ENCODE results near the gene CHRM1.
A peak's percentile ranks its signal among the peaks of the same experiment; 100 is the strongest.

CHRM1 gene

DNA sequence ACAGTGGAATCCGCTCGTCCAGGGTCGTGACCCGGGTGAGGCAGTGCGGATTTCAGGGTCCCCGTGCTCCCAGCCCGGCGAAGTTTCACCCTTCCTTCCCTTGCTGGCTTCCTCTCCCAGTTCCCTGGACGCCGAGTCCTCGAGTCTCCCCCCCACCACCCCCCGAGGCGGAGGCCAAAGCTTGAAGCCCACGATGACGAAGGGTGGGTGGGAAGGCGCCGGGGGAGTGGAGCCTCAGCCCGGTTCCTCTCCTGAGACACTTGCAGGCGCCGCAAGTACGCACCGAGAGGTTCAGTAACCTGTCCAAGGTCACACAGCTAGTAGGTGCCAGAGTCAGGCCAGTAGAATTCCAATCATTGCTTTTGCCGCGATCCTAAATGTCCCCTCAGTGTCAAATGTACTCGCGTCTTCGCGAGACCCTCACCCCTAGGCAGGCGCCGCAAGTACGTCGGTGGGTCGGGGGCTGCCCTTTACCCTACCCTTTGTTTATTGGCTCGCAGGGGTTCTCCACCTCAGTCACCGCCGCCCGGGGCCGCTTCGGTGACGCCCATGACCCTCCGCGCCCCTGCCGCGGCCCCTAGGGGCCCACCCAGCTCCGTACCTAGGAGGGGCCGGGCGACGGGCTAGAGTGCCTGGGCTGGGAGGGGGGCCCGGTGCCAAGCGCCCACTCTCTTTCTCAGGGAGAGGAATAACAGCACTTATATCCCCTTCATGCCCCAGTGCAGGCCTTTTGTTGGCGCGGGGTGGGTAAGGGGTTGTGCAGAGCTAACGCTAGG lies 5.7 kb upstream of the CHRM1 start:
- no peak overlapping the region for H3K27ac ChIP-seq (ENCODE audit: low read depth, low read length)
- H3K9ac ChIP-seq (ENCODE audit: low read length in 5 of 5): peak overlapping the region in 1 of 5 donors; percentile 35
- peaks cover 3 to 28% (median 25%) of the 10 kb centered on the region in 5 donors for H3K4me1 ChIP-seq (ENCODE audit: control insufficient read depth in 5 of 5, insufficient read depth in 5 of 5, low read length in 5 of 5)
- no peaks in the 10 kb centered on the region for H3K9me3 ChIP-seq (ENCODE audit: control insufficient read depth in 5 of 5, low read length in 5 of 5)
- peaks cover 42 to 69% (median 46%) of the 10 kb centered on the region in 5 donors for H3K27me3 ChIP-seq (ENCODE audit: control insufficient read depth in 5 of 5, insufficient read depth in 4 of 5, low read length in 5 of 5)
- H3K4me3 ChIP-seq (ENCODE audit: low read depth in 1 of 5, low read length in 5 of 5): peak overlapping the region in 3 of 5 donors; percentile 45 to 64 (median 55)
- H3K36me3 ChIP-seq (ENCODE audit: control insufficient read depth in 5 of 5, insufficient read depth in 5 of 5, low read length in 5 of 5): no peaks in the 10 kb centered on the region

DNA sequence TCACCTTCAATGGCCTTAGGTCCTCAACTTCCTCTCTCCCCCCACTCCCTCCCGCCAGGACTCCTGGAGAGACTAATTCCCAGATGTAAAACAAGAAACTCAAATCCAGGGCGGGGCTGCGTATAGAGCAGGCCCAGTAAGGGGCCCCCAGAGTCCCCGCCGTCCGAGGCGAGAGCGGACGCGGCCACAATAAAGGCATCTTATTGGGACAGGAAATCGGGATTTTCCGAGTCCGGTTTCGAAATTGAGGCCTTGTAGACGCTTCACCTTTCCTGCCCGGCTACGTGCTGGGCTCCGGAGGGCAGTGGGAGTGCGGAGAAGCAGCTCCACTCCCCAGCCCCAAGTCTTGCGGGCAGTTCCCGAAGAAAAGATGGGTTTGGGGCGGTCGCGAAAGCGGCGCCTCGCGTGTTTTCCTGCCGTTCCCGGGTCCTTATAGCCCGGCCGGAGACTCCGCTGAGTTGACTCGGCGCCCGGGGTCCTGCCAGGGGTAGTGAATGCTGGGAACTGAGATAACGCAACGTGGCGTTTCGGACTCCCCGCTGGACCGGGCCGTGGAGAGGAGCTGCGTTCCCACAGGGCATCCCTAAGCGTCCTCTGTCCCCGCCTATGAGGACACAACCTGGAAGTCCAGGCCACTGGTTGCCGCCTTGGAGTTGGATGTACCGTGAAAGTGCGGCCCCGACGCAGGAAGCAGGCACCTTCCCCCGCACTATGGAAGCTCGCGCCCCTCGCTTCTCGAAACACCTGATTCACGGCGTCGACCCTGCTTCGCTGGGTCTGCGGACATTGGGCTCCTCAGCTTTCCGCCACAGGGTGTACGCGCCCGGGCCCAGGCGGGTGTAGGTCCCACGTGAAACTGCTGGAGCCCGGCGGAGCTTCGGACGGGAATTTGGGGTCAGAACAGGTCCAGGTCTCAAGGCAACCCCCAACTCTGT lies 4.8 kb upstream of the CHRM1 start:
- Histone ChIP-seq H3K4me1 (ENCODE audit: control insufficient read depth in 5 of 5, insufficient read depth in 5 of 5, low read length in 5 of 5) (peaks cover 3 to 31% (median 25%) of the 10 kb centered on the region in 5 donors), H3K9ac (ENCODE audit: low read length in 5 of 5) (peak overlapping the region in 3 of 5 donors; percentile 20 to 61 (median 35)), H3K27ac (ENCODE audit: low read depth, low read length) (no peak overlapping the region), H3K36me3 (ENCODE audit: control insufficient read depth in 5 of 5, insufficient read depth in 5 of 5, low read length in 5 of 5) (no peaks in the 10 kb centered on the region), H3K4me3 (ENCODE audit: low read depth in 1 of 5, low read length in 5 of 5) (peak overlapping the region; percentile 36 to 64 (median 45)), H3K9me3 (ENCODE audit: control insufficient read depth in 5 of 5, low read length in 5 of 5) (no peaks in the 10 kb centered on the region), H3K27me3 (ENCODE audit: control insufficient read depth in 5 of 5, insufficient read depth in 4 of 5, low read length in 5 of 5) (peaks cover 43 to 77% (median 55%) of the 10 kb centered on the region in 5 donors)

DNA sequence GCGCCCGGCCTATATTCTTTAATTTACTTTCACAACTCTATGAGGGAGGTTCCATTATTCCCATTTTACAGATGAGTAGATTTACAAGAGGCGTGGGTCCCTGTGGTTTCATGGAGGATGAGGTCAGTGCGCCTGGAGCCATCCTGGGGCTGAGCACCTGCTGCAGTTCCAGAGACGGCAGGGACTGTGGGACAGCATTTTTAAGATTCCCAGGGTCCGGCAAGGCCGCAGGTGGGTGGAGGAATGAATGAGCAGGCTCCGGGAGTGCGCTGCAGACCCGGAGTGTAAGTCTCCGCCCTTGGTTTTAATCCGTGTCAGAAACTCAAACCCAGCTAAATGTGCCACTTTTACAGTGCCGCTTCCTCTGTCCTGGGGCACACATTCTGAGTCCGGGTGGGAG lies 4.1 kb upstream of the CHRM1 start:
- Histone ChIP-seq H3K36me3 (ENCODE audit: control insufficient read depth in 5 of 5, insufficient read depth in 5 of 5, low read length in 5 of 5) (no peaks in the 10 kb centered on the region), H3K27me3 (ENCODE audit: control insufficient read depth in 5 of 5, insufficient read depth in 4 of 5, low read length in 5 of 5) (peaks cover 46 to 81% (median 60%) of the 10 kb centered on the region in 5 donors), H3K4me1 (ENCODE audit: control insufficient read depth in 5 of 5, insufficient read depth in 5 of 5, low read length in 5 of 5) (peaks cover 3 to 31% (median 25%) of the 10 kb centered on the region in 5 donors), H3K4me3 (ENCODE audit: low read depth in 1 of 5, low read length in 5 of 5) (peak overlapping the region in 3 of 5 donors; percentile 36 to 64 (median 45)), H3K27ac (ENCODE audit: low read depth, low read length) (no peak overlapping the region), H3K9me3 (ENCODE audit: control insufficient read depth in 5 of 5, low read length in 5 of 5) (no peaks in the 10 kb centered on the region), H3K9ac (ENCODE audit: low read length in 5 of 5) (no peak overlapping the region)

DNA sequence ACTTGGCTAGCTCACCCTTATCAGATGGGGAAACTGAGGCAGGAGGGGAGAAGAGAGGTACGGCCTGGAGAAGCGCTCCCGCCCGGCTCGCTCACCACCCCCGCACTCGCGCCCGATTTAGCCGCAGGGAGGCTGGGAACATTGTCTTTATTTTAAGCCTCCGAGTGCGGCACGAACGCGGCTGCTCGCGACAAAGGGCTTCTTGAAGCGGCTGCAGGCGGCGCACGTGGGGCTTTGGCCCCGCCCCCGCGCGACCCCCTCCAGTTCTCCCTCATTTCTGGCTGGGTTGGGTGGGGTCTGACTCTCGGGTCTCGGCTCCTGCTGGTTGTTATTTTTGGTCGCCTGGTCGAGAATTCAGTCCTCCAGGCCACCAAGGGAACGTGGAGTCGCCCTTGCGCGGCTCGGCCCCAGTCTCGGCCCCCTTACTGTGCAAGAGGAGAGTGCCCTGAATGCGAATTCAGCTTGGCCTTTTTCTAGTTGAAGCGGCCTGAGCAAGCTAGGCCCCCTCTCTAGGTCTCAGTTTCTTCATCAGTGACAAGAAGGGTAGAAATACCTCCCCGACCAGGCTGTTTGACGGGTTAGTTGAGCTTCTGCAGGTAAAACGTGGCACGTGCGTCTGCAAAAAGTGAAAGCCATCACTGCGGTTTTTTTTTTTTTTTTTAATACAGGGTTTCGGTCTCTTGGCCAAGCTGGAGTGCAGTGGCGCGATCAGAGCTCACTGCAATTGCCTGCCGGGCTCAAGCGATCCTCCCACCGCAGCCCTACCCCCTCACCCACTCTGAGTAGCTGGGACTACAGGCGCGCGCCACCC lies 2.6 kb upstream of the CHRM1 start:
- H3K9me3 ChIP-seq (ENCODE audit: control insufficient read depth in 5 of 5, low read length in 5 of 5): no peaks in the 10 kb centered on the region
- peaks cover 3 to 31% (median 25%) of the 10 kb centered on the region in 5 donors for H3K4me1 ChIP-seq (ENCODE audit: control insufficient read depth in 5 of 5, insufficient read depth in 5 of 5, low read length in 5 of 5)
- H3K27me3 ChIP-seq (ENCODE audit: control insufficient read depth in 5 of 5, insufficient read depth in 4 of 5, low read length in 5 of 5): peaks cover 49 to 76% (median 59%) of the 10 kb centered on the region in 5 donors
- H3K4me3 ChIP-seq (ENCODE audit: low read depth in 1 of 5, low read length in 5 of 5): peak overlapping the region in 2 of 5 donors; percentile 31 to 32
- H3K27ac ChIP-seq (ENCODE audit: low read depth, low read length): no peak overlapping the region
- no peaks in the 10 kb centered on the region for H3K36me3 ChIP-seq (ENCODE audit: control insufficient read depth in 5 of 5, insufficient read depth in 5 of 5, low read length in 5 of 5)
- no peak overlapping the region for H3K9ac ChIP-seq (ENCODE audit: low read length in 5 of 5)

DNA sequence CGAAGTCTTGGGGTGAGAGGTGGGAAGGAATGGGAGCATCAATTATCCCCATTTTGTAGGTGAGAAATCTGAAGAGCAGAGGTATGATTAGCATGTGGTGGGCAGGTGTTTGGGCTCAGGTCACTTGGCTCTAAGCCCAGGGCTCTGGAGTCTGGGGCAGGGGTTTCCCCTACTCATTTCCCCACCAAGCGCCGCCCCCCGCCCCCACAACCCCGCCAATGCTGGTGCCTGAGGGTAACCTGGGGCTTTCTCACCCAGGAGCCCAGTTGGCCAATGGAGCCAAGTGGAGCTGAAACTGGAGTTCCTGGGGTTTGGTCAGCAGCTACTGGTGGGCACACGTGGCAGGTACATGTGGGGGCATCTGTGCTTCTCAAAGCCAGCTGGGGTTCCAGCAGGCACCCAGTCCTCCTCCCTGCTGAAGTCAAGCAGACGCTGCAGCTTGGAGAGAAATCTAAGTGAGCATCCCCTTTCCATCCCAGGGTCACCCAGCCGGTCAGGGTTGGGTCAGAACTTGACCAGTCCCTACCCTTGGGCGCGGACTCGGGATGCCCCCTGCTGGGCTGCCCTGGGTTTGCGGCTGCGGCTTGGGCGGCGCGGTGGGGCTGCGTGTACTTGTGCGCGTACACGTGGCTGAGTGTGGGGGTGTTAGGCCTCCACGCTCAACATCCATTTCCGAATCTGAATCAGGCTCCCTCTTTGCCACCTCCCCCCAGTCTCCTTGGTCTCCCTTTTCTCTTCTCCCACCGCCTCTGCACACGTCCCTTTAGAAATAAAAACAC lies 1.7 kb upstream of the CHRM1 start:
- Histone ChIP-seq H3K9me3 (ENCODE audit: control insufficient read depth in 5 of 5, low read length in 5 of 5) (no peaks in the 10 kb centered on the region), H3K36me3 (ENCODE audit: control insufficient read depth in 5 of 5, insufficient read depth in 5 of 5, low read length in 5 of 5) (no peaks in the 10 kb centered on the region), H3K27ac (ENCODE audit: low read depth, low read length) (no peak overlapping the region), H3K27me3 (ENCODE audit: control insufficient read depth in 5 of 5, insufficient read depth in 4 of 5, low read length in 5 of 5) (peaks cover 48 to 68% (median 55%) of the 10 kb centered on the region in 5 donors), H3K4me1 (ENCODE audit: control insufficient read depth in 5 of 5, insufficient read depth in 5 of 5, low read length in 5 of 5) (peaks cover 3 to 31% (median 25%) of the 10 kb centered on the region in 5 donors), H3K4me3 (ENCODE audit: low read depth in 1 of 5, low read length in 5 of 5) (no peak overlapping the region), H3K9ac (ENCODE audit: low read length in 5 of 5) (no peak overlapping the region)

DNA sequence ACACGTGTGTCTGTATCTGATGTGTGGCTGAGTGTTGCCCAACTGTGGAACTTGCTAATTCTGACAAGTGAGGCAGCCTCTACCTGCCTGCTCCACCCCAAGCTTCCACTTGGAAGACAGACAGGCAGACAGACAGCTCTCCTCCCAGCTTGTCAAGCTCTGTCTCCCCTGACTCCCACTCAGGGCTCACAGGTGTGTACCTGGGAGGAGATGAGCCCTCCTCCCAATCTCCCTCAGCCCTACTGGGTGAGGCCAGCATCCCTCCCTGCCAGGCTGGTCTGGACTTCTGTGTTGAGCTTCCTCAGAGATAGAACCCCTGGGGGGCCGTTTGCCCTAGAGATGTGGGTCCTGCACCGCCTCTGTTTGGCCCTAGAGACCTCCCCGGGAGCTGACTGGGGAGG lies 1.0 kb upstream of the CHRM1 start:
- H3K27me3 ChIP-seq (ENCODE audit: control insufficient read depth in 5 of 5, insufficient read depth in 4 of 5, low read length in 5 of 5): peaks cover 43 to 62% (median 51%) of the 10 kb centered on the region in 5 donors
- H3K36me3 ChIP-seq (ENCODE audit: control insufficient read depth in 5 of 5, insufficient read depth in 5 of 5, low read length in 5 of 5): no peaks in the 10 kb centered on the region
- H3K9ac ChIP-seq (ENCODE audit: low read length in 5 of 5): no peak overlapping the region
- no peak overlapping the region for H3K27ac ChIP-seq (ENCODE audit: low read depth, low read length)
- no peak overlapping the region for H3K4me3 ChIP-seq (ENCODE audit: low read depth in 1 of 5, low read length in 5 of 5)
- peaks cover 3 to 31% (median 25%) of the 10 kb centered on the region in 5 donors for H3K4me1 ChIP-seq (ENCODE audit: control insufficient read depth in 5 of 5, insufficient read depth in 5 of 5, low read length in 5 of 5)
- H3K9me3 ChIP-seq (ENCODE audit: control insufficient read depth in 5 of 5, low read length in 5 of 5): no peaks in the 10 kb centered on the region

DNA sequence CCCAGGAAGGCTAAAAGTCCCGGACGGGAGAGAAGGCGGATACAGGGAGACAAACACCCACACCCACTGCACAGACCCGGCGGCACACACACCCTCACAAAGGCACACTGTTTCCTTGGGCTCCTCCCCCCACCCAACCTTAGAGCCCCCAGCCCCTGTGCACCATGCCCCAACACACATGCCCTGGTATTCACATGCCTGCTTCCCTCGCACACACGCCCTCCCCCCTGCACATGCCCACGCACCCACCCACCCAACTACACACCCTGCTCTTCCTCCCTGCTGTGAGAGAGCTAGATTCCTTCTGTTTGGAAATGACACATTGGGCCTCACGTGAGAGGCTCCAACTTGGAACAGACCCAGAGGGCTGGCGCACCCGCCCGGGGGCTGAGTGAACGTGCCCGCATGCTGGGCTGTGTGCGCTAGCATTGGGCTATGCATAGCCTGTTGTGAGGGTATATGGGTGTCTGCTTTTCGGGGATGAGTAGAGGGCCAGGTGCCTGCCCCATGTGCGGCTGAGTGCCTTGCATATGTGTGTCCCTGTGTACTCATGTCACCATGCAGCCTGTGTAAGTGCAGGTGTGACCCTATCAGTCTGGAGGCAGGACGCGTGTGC lies 518 bp upstream of the CHRM1 start:
- Histone ChIP-seq H3K27me3 (ENCODE audit: control insufficient read depth in 5 of 5, insufficient read depth in 4 of 5, low read length in 5 of 5) (peaks cover 38 to 57% (median 46%) of the 10 kb centered on the region in 5 donors), H3K9ac (ENCODE audit: low read length in 5 of 5) (no peak overlapping the region), H3K9me3 (ENCODE audit: control insufficient read depth in 5 of 5, low read length in 5 of 5) (no peaks in the 10 kb centered on the region), H3K27ac (ENCODE audit: low read depth, low read length) (no peak overlapping the region), H3K4me3 (ENCODE audit: low read depth in 1 of 5, low read length in 5 of 5) (no peak overlapping the region), H3K36me3 (ENCODE audit: control insufficient read depth in 5 of 5, insufficient read depth in 5 of 5, low read length in 5 of 5) (no peaks in the 10 kb centered on the region), H3K4me1 (ENCODE audit: control insufficient read depth in 5 of 5, insufficient read depth in 5 of 5, low read length in 5 of 5) (peaks cover 3 to 28% (median 23%) of the 10 kb centered on the region in 5 donors)

DNA sequence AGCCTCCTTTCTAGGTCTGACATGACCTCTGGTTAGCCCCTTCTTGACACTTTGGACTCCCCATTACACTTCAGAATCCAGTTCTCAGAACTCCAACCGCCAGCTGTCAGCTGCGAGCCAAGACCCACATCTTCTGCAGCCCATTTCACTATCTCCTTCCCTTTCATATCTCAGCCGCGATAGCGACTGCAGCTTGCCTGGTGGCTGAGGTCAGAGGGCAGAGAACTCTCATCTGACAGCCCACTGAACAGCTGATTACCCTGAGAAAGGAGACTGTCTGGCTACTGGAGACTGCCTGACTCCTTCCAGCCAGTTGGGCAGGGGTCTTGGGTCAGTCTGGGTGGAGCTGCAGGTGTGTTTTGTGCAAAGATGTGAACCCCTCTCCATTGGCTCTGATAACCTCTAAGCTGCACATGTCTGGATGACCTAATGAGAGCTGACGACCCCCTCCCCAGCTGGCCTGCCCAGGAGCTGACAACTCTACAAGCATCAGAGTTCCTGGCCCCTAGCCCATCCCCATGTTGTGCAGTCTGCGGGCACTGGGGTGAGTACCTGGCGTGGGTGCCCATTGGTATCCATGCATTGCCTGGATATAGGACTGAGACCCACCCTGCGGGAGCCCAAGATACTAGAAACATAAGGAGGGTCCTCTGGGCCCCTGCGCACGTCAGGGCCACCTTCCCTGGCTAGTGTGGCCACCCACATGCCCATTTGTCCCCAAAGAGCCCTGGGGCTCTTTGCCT lies 1.1 kb downstream of the CHRM1 start:
- no peak overlapping the region for H3K27ac ChIP-seq (ENCODE audit: low read depth, low read length)
- no peaks in the 10 kb centered on the region for H3K9me3 ChIP-seq (ENCODE audit: control insufficient read depth in 5 of 5, low read length in 5 of 5)
- H3K4me3 ChIP-seq (ENCODE audit: low read depth in 1 of 5, low read length in 5 of 5): no peak overlapping the region
- H3K36me3 ChIP-seq (ENCODE audit: control insufficient read depth in 5 of 5, insufficient read depth in 5 of 5, low read length in 5 of 5): no peaks in the 10 kb centered on the region
- H3K27me3 ChIP-seq (ENCODE audit: control insufficient read depth in 5 of 5, insufficient read depth in 4 of 5, low read length in 5 of 5): peaks cover 25 to 41% (median 32%) of the 10 kb centered on the region in 5 donors
- no peak overlapping the region for H3K9ac ChIP-seq (ENCODE audit: low read length in 5 of 5)
- peaks cover 0 to 17% (median 10%) of the 10 kb centered on the region in 5 donors for H3K4me1 ChIP-seq (ENCODE audit: control insufficient read depth in 5 of 5, insufficient read depth in 5 of 5, low read length in 5 of 5)

All from subcutaneous abdominal adipose tissue (tissue), 5 donors.